Measurements from ENCODE around the gene OXCT1. TPM values are rescaled to one million over a fixed set of nuclear protein-coding genes. Genes with fewer than 3 reads are reported as not detected.

Gene OXCT1
- total and polyA plus RNA-seq, 9 of the 15 experiments (the other 6 are each of a cell fraction or from before 2014, with no cell fraction given), result 24.7 to 61.2 (median 41.9) TPM

DNA sequence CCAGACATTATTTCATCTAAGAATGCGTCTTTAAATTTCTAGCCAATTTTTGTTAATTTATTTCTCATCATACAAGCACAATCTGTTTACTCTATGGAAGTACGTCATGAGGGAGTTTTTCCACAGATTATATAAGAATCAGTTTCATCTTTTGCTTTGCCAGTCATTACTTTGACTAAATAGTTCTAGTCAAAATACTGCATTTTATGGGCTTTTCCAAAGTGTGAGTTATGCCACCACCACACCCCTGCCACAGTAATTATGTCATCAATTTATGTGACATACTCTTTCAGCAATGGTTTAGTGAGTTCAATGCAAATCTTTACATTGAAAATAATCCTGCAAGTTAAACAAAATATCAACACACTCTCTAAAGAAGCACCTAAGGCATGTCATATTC, 35.9 kb upstream of the OXCT1 start:
- Histone ChIP-seq H3K9me3 (replicated peaks; ENCODE audit: control insufficient read depth, insufficient read depth, low read depth, low read length) (no peaks in the 10 kb centered on the region), H3K4me1 (replicated peaks in 1 of 2; ENCODE audit: control insufficient read depth in 2 of 2, insufficient read depth in 2 of 2, low read length in 2 of 2) (peaks cover 6 to 18% of the 10 kb centered on the region in 2 experiments), H3K27me3 (ENCODE audit: control insufficient read depth in 2 of 2, insufficient read depth in 2 of 2, low read length in 2 of 2) (no peaks in the 10 kb centered on the region), H2AFZ (ENCODE audit: low read depth, low read length) (no peak overlapping the region), H3K4me2 (ENCODE audit: insufficient read depth, low read length) (0 out of 2 replicates have a peak overlapping the region, but pooled peaks have one; percentile 3), H3K9ac (ENCODE audit: insufficient read depth in 1 of 2, low read depth in 2 of 2, low read length in 2 of 2) (no peak overlapping the region), H3K4me3 (no peak overlapping the region), H3K27ac (ENCODE audit: extremely low read depth, low read depth, low read length) (no peak overlapping the region), H4K20me1 (replicated peaks; ENCODE audit: control insufficient read depth, insufficient read depth, low read length) (no peaks in the 10 kb centered on the region), H3K36me3 (ENCODE audit: control insufficient read depth, insufficient read depth, low read length) (peaks cover 57% of the 10 kb centered on the region), H3K79me2 (ENCODE audit: control insufficient read depth, insufficient read depth, low read length) (peaks cover 36% of the 10 kb centered on the region), H3K9me1 (ENCODE audit: control insufficient read depth, insufficient read depth, low read length) (no peaks in the 10 kb centered on the region)
- FAIRE-seq, result no peak
- no peak for DNase-seq (ENCODE audit: extremely low read depth in 1 of 4, low spot score in 3 of 4)
- no TSS peak for BruUV-seq (replicated peaks)
- TF ChIP-seq RFX7 (CRISPR knock-in tag; IDR thresholded peaks at IDR 0.05), result no peak
- no peak for TF ChIP-seq FOSL1 (tag; conservative IDR thresholded peaks at IDR 0.05)
- TF ChIP-seq ZNF174 (CRISPR knock-in tag; IDR thresholded peaks at IDR 0.05), result no peak
- no peak for TF ChIP-seq ZNF274 (IDR thresholded peaks at IDR 0.05; ENCODE audit: borderline replicate concordance, low read depth, low read length)
- TF ChIP-seq HMGN3 (IDR thresholded peaks at IDR 0.05; ENCODE audit: borderline replicate concordance, extremely low read depth, insufficient read length, low read depth, low read length), result no peak
- no peak for TF ChIP-seq RAD51 (IDR thresholded peaks at IDR 0.05; ENCODE audit: borderline replicate concordance, low read depth)
- no peak for TF ChIP-seq CHD4 (IDR thresholded peaks at IDR 0.05; ENCODE audit: insufficient read depth, insufficient replicate concordance, low read depth, low read length, poor library complexity, severe bottlenecking)
- no peak for TF ChIP-seq KLF6 (CRISPR knock-in tag; IDR thresholded peaks at IDR 0.05; ENCODE audit: borderline replicate concordance)
- TF ChIP-seq, protein P1, sequence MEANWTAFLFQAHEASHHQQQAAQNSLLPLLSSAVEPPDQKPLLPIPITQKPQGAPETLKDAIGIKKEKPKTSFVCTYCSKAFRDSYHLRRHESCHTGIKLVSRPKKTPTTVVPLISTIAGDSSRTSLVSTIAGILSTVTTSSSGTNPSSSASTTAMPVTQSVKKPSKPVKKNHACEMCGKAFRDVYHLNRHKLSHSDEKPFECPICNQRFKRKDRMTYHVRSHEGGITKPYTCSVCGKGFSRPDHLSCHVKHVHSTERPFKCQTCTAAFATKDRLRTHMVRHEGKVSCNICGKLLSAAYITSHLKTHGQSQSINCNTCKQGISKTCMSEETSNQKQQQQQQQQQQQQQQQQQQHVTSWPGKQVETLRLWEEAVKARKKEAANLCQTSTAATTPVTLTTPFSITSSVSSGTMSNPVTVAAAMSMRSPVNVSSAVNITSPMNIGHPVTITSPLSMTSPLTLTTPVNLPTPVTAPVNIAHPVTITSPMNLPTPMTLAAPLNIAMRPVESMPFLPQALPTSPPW (CRISPR knock-in tag; IDR thresholded peaks at IDR 0.05), result no peak
- no peak for TF ChIP-seq SP2 (IDR thresholded peaks at IDR 0.05; ENCODE audit: extremely low read depth, low read depth, low read length, poor library complexity, severe bottlenecking)
- CTCF ChIA-PET (ENCODE audit: low intra/inter-chr PET ratio), result no interaction called here
- in situ Hi-C loops (cut with MboI), result no loop called here
- no peak for ATAC-seq
- 89% methylated on average over 2 of the region's 2 CpGs for WGBS (ENCODE audit: insufficient coverage, low coverage, missing lambda C conversion rate)
- intact Hi-C loops (cut with micrococcal nuclease), result no loop called here
- POLR2A ChIA-PET, result interaction anchor here (1.6 kb wide), 1 partner anchor 19 kb away, joined by 6 read pairs; the partner anchor contains the start of gene FBXO4

Data from K562 (cell line).